PC-3 (cell line): ENCODE results near the gene ZNF681.

Source experiments
- EZH2 ChIP-seq: fragments of 300-600 bp; sonication (generic); IDR thresholded peaks from one replicate; pipeline ENCODE4 v1.6.1; 2017; ENCODE audit warnings: antibody characterized with exemption, mild to moderate bottlenecking, low read length; ENCODE audit not compliant: unreplicated experiment
- EZH2phosphoT487 ChIP-seq: fragments of 300-600 bp; sonication (generic); IDR thresholded peaks from 2 replicates; pipeline ENCODE4 v1.6.1; 2018; ENCODE audit warnings: mild to moderate bottlenecking, antibody characterized with exemption, low read length, borderline replicate concordance

DNA sequence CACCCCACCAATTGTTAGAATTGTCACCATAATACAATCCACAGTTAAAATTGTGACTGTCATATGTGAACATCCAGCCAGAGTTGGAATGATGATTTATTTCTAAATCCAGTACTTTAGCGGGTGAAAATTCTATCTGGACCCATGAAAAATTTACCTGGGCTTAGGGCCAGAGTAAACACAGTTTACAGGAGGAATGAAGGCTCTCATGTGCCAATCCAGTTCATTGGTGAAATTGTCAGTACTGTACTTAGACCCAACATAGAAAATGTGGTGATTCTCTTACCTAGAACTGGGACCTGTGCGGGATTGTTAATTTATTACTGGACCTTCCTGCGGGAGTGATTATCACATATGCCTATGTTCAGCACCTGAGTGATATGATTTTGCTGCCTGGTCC lies 27.3 kb upstream of the ZNF681 start:
- TF ChIP-seq EZH2 = no peak
- no peak for TF ChIP-seq EZH2phosphoT487
